LoVo (cell line): Measurements from ENCODE around the gene OS9.

ENCODE experiments used
- DNase-seq: peaks from one replicate; pipeline ENCODE4 v3.0.0-alpha.2; 2016; ENCODE audit warnings: low spot score

OS9 gene

DNA sequence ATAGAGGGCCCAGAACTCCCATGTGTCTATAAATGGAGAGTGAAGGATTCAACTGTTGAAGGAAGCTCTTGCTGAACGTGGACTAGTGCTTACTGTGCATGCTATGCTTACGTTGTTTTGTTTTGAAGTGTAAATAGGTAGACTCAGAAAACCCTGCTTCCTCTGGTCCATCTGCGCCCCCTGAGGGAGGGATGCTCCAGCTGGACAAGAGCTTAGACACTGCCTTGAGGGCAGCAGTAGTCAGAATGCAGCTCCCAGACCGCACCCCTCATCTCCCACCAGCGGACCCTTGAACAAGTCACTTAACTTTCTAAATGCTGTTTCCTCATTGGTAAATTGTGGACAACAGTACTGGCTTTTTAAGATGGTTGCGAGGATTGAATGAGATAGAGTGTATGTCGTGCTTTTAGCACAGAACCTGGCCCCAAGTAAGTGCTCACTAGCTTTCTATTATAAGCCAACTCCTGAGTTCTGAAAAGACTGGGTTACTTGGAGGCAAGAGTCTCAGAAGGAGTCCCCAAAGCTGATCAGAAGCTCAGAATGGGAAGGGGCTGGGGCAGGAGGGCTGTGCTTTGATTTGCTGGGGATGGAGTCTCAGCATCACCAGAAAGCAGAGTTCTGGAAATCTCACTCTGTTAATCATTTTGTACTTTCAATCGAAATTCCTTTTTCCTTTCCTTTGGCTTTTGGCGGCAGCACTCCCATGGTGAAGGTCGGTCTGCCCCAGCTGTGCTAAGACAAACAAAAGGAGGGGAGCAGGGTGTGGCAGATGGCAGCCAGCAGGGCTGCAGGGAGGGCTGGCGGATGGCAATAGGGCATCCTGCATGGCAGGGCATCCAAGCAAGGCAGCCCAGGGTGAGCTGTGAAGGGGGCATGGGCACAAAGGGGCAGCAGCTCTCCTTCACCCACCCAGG is 29.0 kb downstream of the OS9 start:
- no peak for DNase-seq

DNA sequence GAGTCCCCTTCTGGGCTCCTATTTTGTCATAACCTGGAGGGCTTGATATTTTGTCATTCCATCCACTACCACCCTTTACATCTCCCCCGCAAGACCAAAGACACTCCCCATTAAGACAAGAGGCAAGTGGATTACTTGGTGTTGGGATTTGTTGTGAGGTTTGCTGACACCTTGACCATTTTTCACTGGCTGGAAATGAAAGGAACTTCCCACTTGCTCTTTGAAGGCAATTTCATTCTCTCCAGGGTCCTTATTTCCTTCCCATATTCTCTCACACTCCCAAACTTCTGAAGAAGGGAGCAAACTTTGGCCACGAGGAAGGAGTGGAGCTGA is 29.7 kb downstream of the OS9 start:
- no peak for DNase-seq

DNA sequence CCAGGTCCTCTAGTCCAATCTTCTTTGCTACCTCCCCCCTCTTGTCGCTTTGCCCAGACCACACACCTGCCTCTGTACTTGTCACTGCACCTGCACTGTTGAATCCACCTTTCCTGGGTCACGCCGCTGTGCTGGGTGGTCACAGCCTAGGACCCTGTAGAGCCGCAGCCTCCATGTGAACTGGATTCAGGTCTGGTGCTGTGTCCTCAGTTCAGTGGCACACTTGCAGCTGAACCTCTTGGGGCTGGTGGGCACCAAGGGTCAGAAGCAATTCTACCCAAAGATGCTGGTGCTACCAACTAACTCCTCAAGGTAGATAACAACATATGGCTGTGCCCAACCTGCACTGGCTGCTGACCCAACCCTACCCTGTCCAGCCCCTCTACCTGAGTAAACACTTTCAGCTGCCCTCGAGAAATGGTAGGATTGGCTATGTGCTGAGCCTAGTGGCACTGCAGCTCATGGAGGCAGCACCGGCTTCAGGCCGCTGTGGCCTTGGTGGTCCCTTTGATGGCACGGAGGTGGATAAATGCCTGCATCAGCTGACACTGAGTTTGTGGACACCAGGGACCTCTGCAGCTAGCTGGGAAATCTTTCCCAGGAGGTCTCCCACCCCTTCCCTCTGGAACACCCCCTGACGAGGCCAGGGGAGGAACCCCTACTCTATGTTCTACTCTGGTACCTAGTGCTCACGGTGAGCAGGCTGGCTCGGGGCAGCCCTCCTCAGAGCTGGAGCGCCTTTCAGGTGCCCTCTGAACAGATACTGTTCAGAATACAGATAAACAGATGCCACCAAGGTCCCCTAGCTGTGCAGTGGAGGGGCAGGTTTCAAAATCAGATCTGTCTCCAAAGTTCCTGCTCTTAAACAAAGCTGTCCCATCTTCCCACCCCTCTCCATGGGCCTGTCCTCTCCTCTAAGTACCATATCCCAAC is 30.3 kb downstream of the OS9 start:
- DNase-seq = no peak

DNA sequence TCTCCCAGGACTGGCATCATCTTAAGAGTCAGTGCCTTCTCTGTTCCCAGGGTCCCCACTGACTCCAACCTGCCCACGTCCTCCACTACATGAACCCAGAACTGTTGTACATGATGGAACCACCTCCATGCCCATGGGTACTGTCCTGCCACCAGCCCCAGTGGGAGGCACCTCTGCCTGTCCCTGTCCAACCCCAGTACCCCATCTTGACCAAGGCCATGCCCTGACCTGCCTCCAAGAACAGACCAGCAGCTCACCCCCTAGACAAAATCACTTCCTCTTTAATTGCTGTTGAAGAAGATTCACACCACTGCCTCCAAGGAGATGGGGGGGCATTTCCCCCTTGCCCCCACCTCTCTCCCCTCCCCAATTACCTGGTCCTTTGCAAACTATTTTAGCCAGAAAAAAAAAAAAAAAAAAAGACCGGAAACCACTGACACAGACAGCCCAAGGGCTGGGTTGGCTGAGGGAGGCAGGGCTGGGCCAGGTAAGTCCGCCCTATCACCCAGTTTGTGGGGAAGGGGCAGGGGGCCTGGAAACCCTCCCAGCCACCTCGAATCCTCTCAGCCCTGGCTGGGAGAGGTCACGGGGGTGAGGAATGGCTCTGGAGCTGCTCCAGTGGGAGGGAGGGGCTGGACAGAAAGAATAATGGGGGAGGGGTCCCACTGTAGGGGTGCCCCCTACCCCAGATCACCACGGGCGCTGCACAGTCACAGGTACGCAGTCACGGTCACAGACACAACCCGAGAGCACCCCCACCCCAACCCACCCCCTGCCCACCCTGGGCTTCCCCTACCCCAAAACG is 31.2 kb downstream of the OS9 start:
- DNase-seq = no peak

DNA sequence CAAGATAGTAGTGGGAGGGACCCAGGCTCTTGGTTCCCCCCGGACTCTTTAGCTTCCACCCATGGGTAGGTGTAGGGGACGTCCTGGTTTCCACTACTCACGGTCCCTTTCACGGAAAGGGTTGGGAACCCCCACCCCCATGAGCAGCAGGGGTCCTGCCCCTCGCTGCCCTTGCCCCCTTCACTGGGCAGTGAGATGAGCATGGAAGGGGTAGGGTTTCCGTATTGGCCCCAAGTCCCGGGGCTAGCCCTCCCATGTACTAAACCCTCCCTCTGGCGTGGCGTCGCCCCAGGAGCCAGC is 31.9 kb downstream of the OS9 start:
- DNase-seq = no peak

DNA sequence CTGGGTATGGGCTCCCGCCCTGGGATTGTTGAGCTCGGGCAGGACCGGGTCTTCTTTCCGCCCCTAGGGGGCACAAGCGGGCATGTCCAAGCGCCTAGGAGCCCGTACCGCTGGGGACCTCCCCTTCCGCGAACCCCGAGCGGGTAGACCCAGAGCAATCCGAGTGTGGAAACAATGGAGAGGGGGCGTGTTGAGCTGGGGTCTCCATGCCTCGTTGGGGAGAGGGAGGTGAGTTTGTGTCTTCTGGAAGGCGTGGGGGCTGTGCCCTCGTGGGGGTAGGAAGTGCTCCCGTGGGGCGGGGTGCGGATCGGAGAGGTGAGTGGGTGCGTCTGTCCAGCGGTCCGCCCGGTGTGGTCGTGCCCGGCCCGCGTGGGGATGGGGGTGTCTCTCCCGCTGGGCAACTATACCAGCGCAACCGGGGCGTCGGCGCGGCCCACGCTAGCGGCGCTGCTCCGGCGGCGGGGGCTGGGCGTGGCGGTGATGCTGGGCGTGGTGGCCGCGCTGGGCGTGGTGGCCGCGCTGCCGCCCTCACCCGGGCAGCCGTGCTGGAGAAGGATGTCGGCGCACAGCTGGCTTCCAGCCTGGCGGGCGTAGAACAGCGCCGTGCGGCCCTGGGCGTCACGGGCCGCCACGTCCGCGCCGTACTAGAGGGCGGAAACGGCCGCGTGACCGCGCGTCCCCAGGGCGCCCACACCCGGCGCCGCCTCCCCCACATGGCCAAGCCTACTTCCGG is 32.4 kb downstream of the OS9 start:
- peak; percentile 96 for DNase-seq

DNA sequence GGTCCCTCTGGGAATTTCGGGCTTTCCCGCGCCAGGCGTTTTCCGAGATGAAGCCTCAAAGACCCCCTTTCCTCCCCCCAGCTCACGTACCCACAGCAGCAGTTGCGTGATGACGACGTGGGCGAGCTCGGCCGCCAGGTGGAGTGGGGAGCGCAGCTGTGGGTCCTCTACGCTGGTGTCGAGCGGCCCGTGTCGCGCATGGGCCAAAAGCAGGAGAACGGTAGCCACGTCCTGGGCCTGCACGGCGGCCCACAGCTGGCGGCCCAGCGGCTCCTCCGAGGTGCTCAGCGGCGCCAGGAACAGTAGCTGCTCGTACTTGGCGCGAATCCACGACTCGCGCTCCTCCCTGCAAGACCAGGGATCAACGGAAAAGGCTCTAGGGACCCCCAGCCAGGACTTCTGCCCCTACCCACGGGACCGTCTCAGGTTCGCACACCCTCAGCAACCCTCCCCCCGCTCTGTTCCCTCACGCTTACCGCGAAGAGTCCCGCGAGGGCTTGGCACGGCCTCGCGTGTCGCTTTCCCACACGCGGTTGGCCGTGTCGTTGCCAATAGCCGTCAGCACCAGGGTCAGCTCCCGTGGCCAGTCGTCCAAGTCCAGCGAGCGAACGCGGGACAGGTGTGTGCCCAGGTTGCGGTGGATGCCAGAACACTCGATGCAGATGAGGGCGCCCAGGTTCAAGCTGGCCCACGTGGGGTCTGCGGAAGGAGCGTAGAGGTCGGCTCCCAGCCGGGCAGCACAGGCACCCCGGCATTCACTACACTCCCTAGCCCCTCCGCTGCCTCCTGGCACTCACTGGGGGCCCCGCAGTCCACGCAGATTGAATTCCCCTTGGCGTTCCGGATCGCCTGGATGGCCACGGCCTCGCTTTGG is 33.2 kb downstream of the OS9 start:
- no peak for DNase-seq

DNA sequence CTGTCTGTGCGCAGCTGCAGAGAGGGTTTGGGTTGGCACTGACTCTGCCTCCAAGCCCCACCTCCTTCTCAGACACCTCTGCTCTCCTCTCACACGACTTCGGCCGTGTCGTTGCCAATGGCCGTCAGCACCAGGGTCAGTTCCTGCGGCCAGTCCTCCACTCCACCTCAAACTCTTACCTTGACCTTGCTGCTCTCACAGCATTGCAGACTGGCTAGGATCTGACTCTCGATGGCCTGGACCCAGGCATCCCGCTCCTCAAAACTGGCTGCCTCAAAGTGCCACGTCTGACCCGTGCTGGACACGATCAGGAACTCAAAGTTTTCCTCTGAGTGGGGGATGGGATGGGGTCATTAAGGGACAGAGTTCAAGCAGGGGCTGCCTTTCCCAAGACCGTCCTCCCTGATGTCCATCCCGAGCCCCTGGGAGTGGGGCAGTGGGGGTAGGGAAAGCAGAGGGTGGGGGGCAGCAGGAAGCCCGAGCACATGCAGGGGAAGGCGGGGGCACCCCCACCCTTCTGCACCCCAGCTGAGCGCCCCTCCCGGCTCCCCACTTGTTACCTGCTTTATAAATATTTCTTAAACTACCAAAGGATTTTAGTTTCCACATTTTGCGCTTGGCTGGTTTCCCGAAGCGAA is 33.9 kb downstream of the OS9 start:
- DNase-seq = no peak

DNA sequence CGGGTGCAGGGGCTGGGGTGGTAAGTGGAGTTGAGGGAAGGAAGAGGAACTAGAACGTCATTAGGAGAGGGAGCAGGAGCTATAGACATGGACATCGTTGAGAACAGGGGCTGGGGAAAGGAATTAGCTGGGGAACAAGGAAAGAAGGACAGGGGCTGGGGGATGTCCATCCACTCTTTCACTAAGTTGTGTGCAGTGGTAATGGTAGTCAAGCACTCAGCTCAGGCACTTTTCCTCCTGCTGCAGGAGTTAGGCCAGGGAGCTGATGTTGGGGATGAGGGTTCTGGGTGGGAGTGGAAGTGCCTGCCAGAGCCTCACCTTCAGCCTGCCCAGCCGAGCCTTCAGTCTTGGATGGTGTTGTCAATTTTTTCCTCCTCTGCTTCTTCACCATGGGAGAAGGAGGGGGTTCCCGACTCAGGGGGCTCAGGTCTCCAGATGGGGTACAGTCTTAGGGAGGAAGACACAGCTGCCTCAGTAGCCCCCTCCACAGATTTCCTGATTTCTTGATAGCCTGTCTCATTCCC is 35.5 kb downstream of the OS9 start:
- no peak for DNase-seq

DNA sequence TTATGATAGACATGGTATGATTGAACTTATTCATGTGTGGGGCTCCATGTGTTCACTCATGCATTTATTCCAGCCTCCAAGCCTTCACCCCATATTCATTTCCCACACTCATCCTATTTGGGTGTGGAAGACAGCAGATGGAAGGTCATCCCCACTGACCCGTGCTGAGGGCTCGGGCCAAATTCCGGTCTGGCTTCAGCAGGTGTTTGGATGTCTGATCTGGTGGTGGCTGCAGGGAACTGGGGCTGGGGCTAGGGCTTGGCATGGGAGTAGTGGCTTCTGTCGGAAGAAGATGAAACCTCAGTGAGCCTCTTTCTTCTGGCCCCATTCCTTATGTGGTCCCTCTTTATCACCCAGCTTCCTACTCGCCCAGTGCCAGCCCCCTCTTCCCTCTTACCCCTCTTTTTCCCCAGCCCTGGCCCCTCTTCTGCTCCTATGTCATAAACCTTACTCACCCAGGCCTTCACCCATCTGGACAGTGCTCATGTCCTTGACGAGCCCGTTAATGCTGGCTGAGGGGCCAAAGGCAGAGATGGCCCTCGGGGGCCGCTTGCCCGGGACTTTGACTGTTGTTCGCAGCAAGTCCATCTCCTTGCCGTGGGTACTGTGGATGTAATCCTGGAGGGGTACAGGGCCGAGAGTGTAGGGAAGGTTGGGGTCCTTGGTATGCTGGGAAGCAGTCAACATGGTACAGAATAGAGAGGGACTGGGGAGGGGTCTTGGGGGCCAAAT is 36.6 kb downstream of the OS9 start:
- DNase-seq = no peak

DNA sequence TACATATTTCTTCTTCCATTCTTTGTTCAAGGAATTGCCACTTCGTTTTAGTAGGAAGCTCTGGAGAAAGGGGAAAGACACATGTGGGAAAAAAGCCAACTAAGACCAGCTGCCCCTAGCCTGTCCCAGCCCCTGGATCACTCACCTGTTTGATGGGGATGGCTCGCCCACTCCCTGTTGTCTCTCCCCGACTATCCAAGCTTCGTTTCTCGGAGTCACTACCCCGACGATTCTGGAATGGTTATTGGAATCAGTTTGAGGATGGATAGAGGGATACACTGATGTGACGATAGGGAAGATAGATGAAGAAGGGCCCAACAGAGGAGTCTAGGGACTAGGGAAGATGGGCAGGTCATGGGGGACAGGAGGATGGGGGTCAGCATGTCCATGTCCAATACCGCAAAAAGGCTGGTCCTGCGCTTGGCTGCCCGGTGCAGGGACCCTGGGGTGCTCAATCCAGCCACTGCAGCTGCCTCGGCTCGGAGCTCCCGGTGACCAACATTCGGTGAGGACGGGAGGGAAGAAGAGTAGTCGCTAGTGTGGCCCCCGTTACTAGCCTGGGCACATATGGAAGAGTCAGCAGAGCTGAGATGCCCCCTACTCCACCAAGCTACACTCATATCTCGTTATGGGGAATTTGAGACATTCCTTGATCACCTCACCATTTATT is 37.6 kb downstream of the OS9 start:
- DNase-seq = no peak

DNA sequence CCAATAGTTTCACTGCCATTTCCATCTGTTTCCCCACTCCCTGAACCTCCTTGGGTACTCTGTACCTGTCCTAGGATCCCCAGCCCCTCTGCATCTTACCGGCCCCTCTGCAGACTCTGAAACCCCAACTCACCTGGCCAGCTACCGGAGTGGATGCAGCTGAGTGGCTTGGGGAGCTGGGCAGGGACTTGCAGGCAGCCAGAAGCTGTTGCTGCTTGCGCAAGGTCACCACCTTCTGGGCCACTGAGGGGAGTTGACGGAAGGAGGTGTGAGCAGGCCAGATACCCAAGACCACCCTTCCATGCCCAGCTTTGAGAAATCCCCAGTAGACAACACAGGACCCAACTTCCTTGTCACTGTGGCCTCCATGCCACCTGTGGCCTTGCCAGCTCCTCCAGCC is 38.3 kb downstream of the OS9 start:
- DNase-seq = no peak

DNA sequence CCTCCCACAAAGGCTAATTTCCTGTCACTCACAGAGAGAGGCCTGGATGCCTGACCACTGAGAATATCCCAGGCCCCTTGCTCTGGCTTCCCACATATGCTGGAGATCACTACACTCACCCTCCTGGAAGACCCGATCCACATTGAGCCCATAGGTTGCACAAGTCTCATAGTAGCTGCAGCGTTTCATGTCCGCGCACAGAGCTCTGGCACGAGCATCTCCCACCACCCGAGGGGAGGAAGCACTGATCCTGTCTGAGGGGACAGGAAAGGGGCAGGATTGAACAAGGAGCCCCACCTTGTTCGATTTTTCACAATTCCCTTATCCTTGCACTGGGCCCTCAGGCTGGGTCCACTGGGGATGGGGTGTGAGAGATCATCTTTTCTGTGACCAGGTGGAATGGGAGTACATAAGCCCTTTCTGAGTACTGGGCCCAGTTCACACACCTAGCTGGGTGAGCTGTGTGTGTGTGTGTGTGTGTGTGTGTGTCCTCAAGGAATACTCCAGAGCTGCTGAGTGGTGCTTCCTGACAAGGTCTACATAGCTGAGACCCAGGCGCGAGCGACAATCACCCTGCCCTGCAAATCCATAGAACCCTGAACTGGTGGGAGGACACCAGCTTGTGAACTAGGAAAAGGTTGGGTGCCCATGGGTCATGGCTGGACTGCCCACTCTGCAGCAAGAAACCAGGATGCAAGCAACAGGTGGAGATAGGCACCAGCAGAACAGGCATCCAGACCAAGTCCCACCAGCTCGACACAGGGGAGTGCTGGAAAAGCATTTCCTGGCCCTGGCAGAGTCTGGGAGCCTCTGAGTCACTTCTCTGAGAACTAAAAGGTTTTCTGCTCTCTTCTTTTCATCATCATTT is 39.0 kb downstream of the OS9 start:
- no peak for DNase-seq

DNA sequence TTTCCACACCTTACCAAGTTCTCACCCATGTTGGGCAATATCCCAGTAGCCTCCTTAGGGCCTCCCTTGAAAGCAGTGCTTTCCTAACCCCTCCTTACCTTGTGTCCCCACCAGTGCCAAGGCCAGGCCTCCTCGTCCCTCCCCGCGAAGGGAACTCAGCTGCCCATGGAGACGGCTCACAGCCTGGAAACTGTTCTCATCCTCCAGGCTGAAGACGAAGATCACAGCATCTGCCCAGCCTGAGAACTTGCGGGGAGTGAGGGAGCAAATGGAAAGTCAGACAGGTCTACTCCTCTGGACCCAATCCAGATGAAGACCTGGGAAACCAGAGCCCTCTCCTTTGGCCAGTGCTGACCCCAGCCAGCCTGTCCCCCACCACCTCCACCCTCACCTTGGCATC is 40.0 kb downstream of the OS9 start:
- DNase-seq = no peak

DNA sequence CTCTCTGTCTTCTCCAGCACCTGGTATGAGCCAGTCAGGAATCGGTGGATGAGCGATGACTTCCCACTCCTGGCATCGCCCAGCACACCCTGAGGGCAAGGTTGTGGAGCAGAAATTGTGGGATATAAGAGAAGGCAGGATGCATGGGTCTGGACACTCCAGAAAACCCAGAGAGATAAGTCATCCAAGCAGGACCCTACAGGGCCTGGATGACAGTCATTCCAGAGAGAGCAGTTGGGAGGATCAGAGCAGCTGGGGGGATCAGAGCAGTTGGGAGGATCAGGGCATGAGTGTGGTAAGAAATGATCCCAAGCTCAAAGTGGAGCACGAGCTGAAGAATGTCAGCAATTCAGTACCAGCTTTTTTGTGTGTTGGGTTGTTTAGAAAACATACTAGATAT is 40.7 kb downstream of the OS9 start:
- DNase-seq = no peak

DNA sequence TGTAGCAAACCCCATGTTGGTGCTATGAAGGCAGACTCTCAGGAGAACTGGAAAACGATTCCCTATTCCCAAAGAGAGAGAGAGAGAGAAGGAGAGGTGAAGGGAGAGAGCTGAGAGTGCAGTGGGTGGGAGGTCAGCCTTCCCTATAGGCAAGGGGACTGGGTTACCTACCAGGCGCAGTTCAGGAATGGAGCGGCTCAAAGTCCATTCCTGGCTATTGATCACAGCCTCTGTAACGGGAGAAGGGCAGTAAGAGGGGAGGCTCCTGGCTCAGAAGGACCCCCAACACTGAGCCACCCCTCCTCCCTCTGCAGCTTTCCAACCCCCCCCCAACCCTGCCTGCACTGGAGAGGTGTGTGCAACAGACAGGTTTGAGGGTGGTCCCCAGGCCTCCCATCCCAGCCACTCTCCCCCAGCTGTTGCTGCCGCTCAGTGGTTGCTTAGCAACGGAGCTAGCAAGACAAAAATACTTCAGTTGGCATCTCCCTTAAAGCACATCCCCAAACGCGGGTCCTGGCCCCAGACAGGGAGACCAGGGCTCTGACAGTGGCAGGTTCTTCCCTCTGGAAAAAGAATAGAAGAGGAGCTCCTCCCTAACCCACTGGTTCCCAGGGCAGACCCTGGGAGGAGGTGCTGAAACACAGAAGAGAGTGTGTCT is 41.4 kb downstream of the OS9 start:
- DNase-seq = no peak
